Measurements from ENCODE around the gene ARID1B.

Gene ARID1B

GRCh38 chr6:156780962-156781853, 4.0 kb downstream of the ARID1B start:
- Mint-ChIP-seq H3K4me3 (peak overlapping the region; percentile 72), H3K36me3 (peaks cover 67% of the 10 kb centered on the region)

GRCh38 chr6:156781861-156782631, 4.9 kb downstream of the ARID1B start:
- no peak for DNase-seq (ENCODE audit: low spot score in 2 of 2)
- H3K4me1 Mint-ChIP-seq, result peaks cover 45% of the 10 kb centered on the region
- ATAC-seq, result no peak

More at GRCh38 chr6:156780962-156781853, 4.0 kb downstream of the ARID1B start:
- no peak for DNase-seq (ENCODE audit: low spot score in 2 of 2)
- Mint-ChIP-seq H3K27ac (peak overlapping the region; percentile 97), H3K9me3 (no peaks in the 10 kb centered on the region), H3K4me1 (peaks cover 44% of the 10 kb centered on the region)
- ATAC-seq, result no peak

GRCh38 chr6:156782691-156783320, 5.6 kb downstream of the ARID1B start:
- Mint-ChIP-seq H3K36me3 (peaks cover 57% of the 10 kb centered on the region), H3K4me3 (peak overlapping the region; percentile 72), H3K27ac (peak overlapping the region; percentile 97), H3K4me1 (peaks cover 53% of the 10 kb centered on the region), H3K9me3 (no peaks in the 10 kb centered on the region)
- DNase-seq (ENCODE audit: low spot score in 2 of 2), result no peak
- no peak for ATAC-seq

More at GRCh38 chr6:156781861-156782631, 4.9 kb downstream of the ARID1B start:
- peaks cover 61% of the 10 kb centered on the region for H3K36me3 Mint-ChIP-seq
- no peaks in the 10 kb centered on the region for H3K9me3 Mint-ChIP-seq
- H3K4me3 Mint-ChIP-seq, result peak overlapping the region; percentile 72
- H3K27ac Mint-ChIP-seq, result peak overlapping the region; percentile 97

GRCh38 chr6:156783958-156784357, 6.8 kb downstream of the ARID1B start:
- Mint-ChIP-seq H3K4me1 (peaks cover 64% of the 10 kb centered on the region), H3K4me3 (peak overlapping the region; percentile 72), H3K27ac (peak overlapping the region; percentile 97), H3K9me3 (no peaks in the 10 kb centered on the region), H3K36me3 (peaks cover 57% of the 10 kb centered on the region)
- ATAC-seq (no peak), DNase-seq (ENCODE audit: low spot score in 2 of 2) (no peak)

GRCh38 chr6:156786652-156787051, 9.5 kb downstream of the ARID1B start:
- H3K36me3 Mint-ChIP-seq, result peaks cover 33% of the 10 kb centered on the region

GRCh38 chr6:156787569-156788492, 10.7 kb downstream of the ARID1B start:
- Mint-ChIP-seq H3K27ac (no peak overlapping the region), H3K4me3 (no peak overlapping the region), H3K36me3 (peaks cover 27% of the 10 kb centered on the region), H3K9me3 (no peaks in the 10 kb centered on the region), H3K4me1 (peaks cover 80% of the 10 kb centered on the region)
- no peak for DNase-seq (ENCODE audit: low spot score in 2 of 2)
- peak; percentile 47 for ATAC-seq

More at GRCh38 chr6:156786652-156787051, 9.5 kb downstream of the ARID1B start:
- Mint-ChIP-seq H3K27ac (peak overlapping the region; percentile 32), H3K9me3 (no peaks in the 10 kb centered on the region), H3K4me3 (no peak overlapping the region), H3K4me1 (peaks cover 76% of the 10 kb centered on the region)
- no peak for ATAC-seq
- no peak for DNase-seq (ENCODE audit: low spot score in 2 of 2)

- Mint-ChIP-seq H3K4me1 (peaks cover 77% of the 10 kb centered on the region), H3K27ac (no peak overlapping the region)
- ATAC-seq, result peak; percentile 60
These were observed 12.1 kb downstream of the ARID1B start for GRCh38 chr6:156789081-156789943.

GRCh38 chr6:156790711-156791319, 13.6 kb downstream of the ARID1B start:
- Mint-ChIP-seq H3K4me1 (peaks cover 84% of the 10 kb centered on the region), H3K4me3 (peak overlapping the region; percentile 27), H3K9me3 (no peaks in the 10 kb centered on the region), H3K36me3 (peaks cover 11% of the 10 kb centered on the region), H3K27ac (peak overlapping the region; percentile 83)
- ATAC-seq (no peak), DNase-seq (ENCODE audit: low spot score in 2 of 2) (no peak)

More at GRCh38 chr6:156789081-156789943, 12.1 kb downstream of the ARID1B start:
- no peaks in the 10 kb centered on the region for H3K9me3 Mint-ChIP-seq
- peaks cover 21% of the 10 kb centered on the region for H3K36me3 Mint-ChIP-seq
- no peak overlapping the region for H3K4me3 Mint-ChIP-seq
- no peak for DNase-seq (ENCODE audit: low spot score in 2 of 2)

GRCh38 chr6:156791320-156791850, 14.2 kb downstream of the ARID1B start:
- H3K27ac Mint-ChIP-seq, result peak overlapping the region; percentile 83
- H3K4me1 Mint-ChIP-seq, result peaks cover 84% of the 10 kb centered on the region
- peak; percentile 78 for ATAC-seq
- DNase-seq (ENCODE audit: low spot score in 2 of 2), result no peak
- peak overlapping the region; percentile 27 for H3K4me3 Mint-ChIP-seq
- H3K36me3 Mint-ChIP-seq, result peaks cover 6% of the 10 kb centered on the region
- no peaks in the 10 kb centered on the region for H3K9me3 Mint-ChIP-seq

- Mint-ChIP-seq H3K4me1 (peaks cover 84% of the 10 kb centered on the region), H3K27ac (peak overlapping the region; percentile 83), H3K4me3 (no peak overlapping the region), H3K36me3 (no peaks in the 10 kb centered on the region), H3K9me3 (no peaks in the 10 kb centered on the region)
- no peak for DNase-seq (ENCODE audit: low spot score in 2 of 2)
- no peak for ATAC-seq
These were observed 16.0 kb downstream of the ARID1B start for GRCh38 chr6:156793200-156793599.

- DNase-seq (ENCODE audit: low spot score in 2 of 2), result no peak
- Mint-ChIP-seq H3K36me3 (no peaks in the 10 kb centered on the region), H3K9me3 (no peaks in the 10 kb centered on the region), H3K4me1 (peaks cover 76% of the 10 kb centered on the region), H3K27ac (peak overlapping the region; percentile 92), H3K4me3 (peak overlapping the region; percentile 67)
- ATAC-seq, result peak; percentile 93
These were observed 17.6 kb downstream of the ARID1B start for GRCh38 chr6:156794546-156795354.

- H3K4me3 Mint-ChIP-seq, result peak overlapping the region; percentile 67
- ATAC-seq, result no peak
- DNase-seq (ENCODE audit: low spot score in 2 of 2), result no peak
- no peaks in the 10 kb centered on the region for H3K9me3 Mint-ChIP-seq
- no peaks in the 10 kb centered on the region for H3K36me3 Mint-ChIP-seq
- peak overlapping the region; percentile 92 for H3K27ac Mint-ChIP-seq
- H3K4me1 Mint-ChIP-seq, result peaks cover 71% of the 10 kb centered on the region
These were observed 18.6 kb downstream of the ARID1B start for GRCh38 chr6:156795825-156796224.

All from stimulated activated effector memory CD8-positive, alpha-beta T cell treated with anti-CD3 and anti-CD28 coated beads, Interleukin-12 subunit alpha, Interleukin-12 subunit beta, amount 100 ng/mL, for 72 hours (primary cell).